DMS53 treated with DMSO at 0.1 percent for 48 hours (cell line): Measurements from ENCODE around the gene FLG2.
"Not testable (repeated sequence)": the region's sequence is repeated elsewhere in the genome, so short reads cannot be mapped to it uniquely, and the experiment has no call there.

Experiments used
- DNase-seq: peaks from one replicate; lab custom pipeline; 2025; ENCODE audit not compliant: unreplicated experiment; lab: John Stamatoyannopoulos, UW

Gene FLG2

DNA sequence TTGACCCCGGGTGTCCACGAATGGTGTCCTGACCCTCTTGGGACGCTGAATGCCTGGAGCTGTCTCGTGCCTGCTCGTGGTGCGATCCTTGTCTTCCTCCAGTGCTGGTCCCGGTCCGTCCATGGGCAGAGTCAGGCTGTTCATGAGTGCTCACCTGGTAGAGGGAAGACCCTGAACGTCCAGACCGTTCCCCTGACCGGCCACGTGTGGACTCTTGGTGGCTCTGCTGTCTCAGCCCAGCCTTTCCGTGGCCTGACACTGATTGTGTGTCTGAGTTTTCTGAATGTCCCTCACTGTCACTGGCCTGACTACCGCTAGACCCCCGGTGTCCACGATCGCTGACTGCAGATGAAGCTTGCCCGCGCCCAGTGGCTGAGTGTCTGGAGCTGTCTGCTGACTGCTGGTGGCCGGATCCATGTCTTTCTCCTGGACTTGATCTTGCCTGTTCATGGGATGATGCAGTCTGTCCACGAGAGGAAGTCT lies 46.4 kb downstream of the FLG2 start:
- DNase-seq: no peak

- DNase-seq: not testable (repeated sequence)
Measured at GRCh38 chr1:152312169-152312568, 47.6 kb downstream of the FLG2 start.

DNA sequence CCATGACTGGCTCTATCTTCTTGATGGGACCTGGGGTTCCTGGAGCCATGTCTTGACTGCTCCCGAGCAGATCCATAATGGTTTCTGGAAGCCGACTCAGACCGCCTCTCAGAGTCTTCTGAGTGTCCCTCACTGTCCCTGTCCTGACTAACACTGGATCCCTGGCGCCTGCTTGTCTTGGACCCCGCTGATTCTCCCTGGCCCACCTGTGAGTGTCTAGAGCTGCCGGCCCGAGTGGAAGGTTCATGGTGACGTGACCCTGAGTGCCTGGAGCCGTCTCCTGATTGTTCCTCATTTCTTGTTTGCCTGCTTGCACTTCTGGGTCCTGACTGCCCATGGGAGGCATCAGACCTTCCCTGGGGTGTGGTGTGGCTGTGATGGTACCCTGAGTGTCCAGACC lies 49.9 kb downstream of the FLG2 start:
- no peak for DNase-seq

DNA sequence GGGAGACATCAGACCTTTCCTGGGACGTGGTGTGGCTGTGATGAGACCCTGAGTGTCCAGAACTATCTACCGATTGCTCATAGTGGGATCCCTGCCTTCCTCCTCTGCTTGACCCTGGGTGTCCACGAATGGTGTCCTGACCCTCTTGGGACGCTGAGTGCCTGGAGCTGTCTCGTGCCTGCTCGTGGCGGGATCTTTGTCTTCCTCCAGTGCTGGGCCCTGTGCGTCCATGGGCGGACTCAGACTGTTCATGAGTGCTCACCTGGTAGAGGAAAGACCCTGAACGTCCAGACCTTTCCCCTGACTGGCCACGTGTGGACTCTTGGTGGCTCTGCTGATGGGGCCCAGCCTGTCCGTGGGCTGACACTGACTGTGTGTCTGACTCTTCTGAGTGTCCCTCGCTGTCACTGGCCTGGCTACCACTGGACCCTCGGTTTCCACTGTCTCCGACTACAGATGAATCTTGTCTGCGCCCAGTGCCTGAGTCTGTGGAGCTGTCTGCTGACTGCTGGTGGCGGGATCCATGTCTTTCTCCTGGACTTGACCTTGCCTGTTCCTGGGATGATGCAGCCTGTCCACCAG lies 50.4 kb downstream of the FLG2 start:
- not testable (repeated sequence) for DNase-seq

GRCh38 chr1:152308758-152309157 lies 51.0 kb downstream of the FLG2 start:
- not testable (repeated sequence) for DNase-seq

DNA sequence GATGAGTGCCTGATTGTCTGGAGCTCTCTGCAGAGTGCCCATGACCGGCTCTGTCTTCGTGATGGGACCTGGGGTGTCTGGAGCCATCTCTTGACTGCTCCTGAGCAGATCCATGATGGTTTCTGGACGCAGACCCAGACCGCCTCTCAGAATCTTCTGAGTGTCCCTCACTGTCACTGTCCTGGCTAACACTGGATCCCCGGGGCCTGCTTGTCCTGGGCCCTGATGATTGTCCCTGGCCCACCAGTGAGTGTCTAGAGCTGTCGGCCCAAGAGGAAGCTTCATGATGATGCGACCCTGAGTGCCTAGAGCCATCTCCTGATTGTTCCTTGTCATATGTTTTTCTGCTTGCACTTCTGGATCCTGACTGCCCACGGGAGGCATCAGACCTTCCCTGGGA lies 51.8 kb downstream of the FLG2 start:
- not testable (repeated sequence) for DNase-seq

GRCh38 chr1:152306123-152306522 lies 53.7 kb downstream of the FLG2 start:
- not testable (repeated sequence) for DNase-seq

DNA sequence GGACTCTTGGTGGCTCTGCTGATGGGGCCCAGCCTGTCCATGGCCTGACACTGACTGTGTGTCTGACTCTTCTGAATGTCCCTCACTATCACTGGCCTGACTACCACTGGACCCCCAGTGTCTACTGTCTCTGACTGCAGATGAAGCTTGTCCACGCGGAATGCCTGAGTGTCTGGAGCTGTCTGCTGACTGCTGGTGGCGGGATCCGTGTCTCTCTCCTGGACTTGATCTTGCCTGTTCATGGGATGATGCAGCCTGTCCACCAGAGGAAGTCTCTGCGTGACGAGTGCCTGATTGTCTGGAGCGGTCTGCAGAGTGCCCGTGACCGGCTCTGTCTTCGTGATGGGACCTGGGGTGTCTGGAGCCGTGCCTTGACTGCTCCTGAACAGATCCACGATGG lies 55.0 kb downstream of the FLG2 start:
- not testable (repeated sequence) for DNase-seq

DNA sequence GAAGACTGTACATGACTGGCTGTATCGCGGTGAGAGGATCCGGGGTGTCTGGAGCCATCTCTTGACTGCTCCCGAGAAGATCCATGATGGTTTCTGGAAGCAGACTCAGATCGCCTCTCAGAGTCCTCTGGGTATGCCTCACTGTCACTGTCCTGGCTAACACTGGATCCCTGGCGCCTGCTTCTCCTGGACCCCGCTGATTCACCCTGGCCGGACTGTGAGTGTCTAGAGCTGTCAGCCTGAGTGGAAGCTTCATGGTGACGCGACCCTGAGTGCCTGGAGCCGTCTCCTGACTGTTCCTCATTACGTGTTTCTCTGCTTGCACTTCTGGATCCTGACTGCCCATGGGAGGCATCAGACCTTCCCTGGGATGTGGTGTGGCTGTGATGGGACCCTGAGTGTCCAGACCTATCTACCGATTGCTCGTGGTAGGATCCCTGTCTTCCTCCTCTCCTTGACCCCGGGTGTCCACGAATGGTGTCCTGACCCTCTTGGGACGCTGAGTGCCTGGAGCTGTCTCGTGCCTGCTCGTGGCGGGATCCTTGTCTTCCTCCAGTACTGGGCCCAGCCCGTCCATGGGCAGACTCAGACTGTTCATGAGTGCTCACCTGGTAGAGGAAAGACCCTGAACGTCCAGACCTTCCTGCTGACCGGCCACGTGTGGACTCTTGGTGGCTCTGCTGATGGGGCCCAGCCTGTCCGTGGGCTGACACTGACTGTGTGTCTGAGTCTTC lies 56.5 kb downstream of the FLG2 start:
- not testable (repeated sequence) for DNase-seq
